DND-41 (cell line): ENCODE data around the gene ANK3.

ENCODE experiments used
- ATAC-seq: fragments of 200-7000 bp; cut with Tn5 transposase; 3 replicates; pipeline ENCODE4 v1.9.1; 2021; ENCODE audit warnings: low read depth; ENCODE audit not compliant: insufficient read depth
- DNase-seq: peaks from one replicate; pipeline ENCODE4 v3.0.0-alpha.2; 2020
- H2AFZ ChIP-seq: 2 replicates; pipeline ENCODE4 v1.6.0; 2012; ENCODE audit warnings: low read depth, low read length
- H3K27ac ChIP-seq: 2 replicates; pipeline ENCODE4 v1.5.1; 2012; ENCODE audit warnings: low read length, inconsistent platforms
- H3K27me3 ChIP-seq: fragments of 200-600 bp; sonication (generic); 2 replicates; pipeline ENCODE4 v1.6.0; 2012; ENCODE audit warnings: low read length, mild to moderate bottlenecking, inconsistent platforms; ENCODE audit not compliant: insufficient read depth, poor library complexity
- H3K36me3 ChIP-seq: 2 replicates; pipeline ENCODE4 v1.5.1; 2012; ENCODE audit warnings: low read length, inconsistent platforms; ENCODE audit not compliant: insufficient read depth
- H3K4me1 ChIP-seq: 2 replicates; pipeline ENCODE4 v1.5.1; 2012; ENCODE audit warnings: mild to moderate bottlenecking, low read length; ENCODE audit not compliant: insufficient read depth
- H3K4me2 ChIP-seq: 2 replicates; pipeline ENCODE4 v1.6.0; 2012; ENCODE audit warnings: mild to moderate bottlenecking, moderate library complexity, low read length, inconsistent platforms; ENCODE audit not compliant: insufficient read depth
- H3K4me3 ChIP-seq, 2 experiments: fragments of 200-600 bp in 1 of 2; shearing (Covaris generic) in 1 of 2; 2 replicates each; pipeline ENCODE4 v1.5.1; 2012 to 2016; ENCODE audit warnings: inconsistent platforms in 2 of 2, low read length in 2 of 2, mild to moderate bottlenecking in 2 of 2, low read depth in 1 of 2, moderate library complexity in 1 of 2
- H3K79me2 ChIP-seq: 2 replicates; pipeline ENCODE4 v1.6.0; 2012; ENCODE audit warnings: low read length, inconsistent platforms; ENCODE audit not compliant: insufficient read depth
- H3K9ac ChIP-seq: 2 replicates; pipeline ENCODE4 v1.6.0; 2012; ENCODE audit warnings: low read depth, mild to moderate bottlenecking, inconsistent platforms, low read length, moderate library complexity
- H3K9me3 ChIP-seq: 2 replicates; pipeline ENCODE4 v1.5.1; 2012; ENCODE audit warnings: low read length, moderate library complexity, mild to moderate bottlenecking, inconsistent platforms; ENCODE audit not compliant: insufficient read depth, severe bottlenecking
- H4K20me1 ChIP-seq: 2 replicates; pipeline ENCODE4 v1.6.0; 2012; ENCODE audit warnings: low read length; ENCODE audit not compliant: insufficient read depth
- CTCF ChIP-seq: IDR thresholded peaks from 2 replicates; pipeline ENCODE4 v1.5.1; 2012; ENCODE audit warnings: borderline replicate concordance, low read length, moderate library complexity, mild to moderate bottlenecking; ENCODE audit not compliant: poor library complexity, severe bottlenecking; ENCODE audit errors: extremely low read depth
- EZH2 ChIP-seq: IDR thresholded peaks from 3 replicates; pipeline ENCODE4 v1.6.1; 2012; ENCODE audit warnings: borderline replicate concordance, low read depth, mild to moderate bottlenecking, moderate library complexity, low read length, inconsistent platforms; ENCODE audit not compliant: severe bottlenecking

ANK3 gene

GRCh38 chr10:59976909-59977308 is 412.8 kb downstream of the ANK3 start:
- H3K4me1 ChIP-seq: no peaks in the 10 kb centered on the region
- H3K79me2 ChIP-seq: no peaks in the 10 kb centered on the region
- H3K36me3 ChIP-seq: no peaks in the 10 kb centered on the region
- H3K9me3 ChIP-seq: no peaks in the 10 kb centered on the region
- H3K27ac ChIP-seq: no peak overlapping the region
- no peak overlapping the region for H2AFZ ChIP-seq
- H3K27me3 ChIP-seq: no peaks in the 10 kb centered on the region
- no peaks in the 10 kb centered on the region for H4K20me1 ChIP-seq
- H3K9ac ChIP-seq: no peak overlapping the region
- DNase-seq (no peak), ATAC-seq (no peak)
- no peak overlapping the region for H3K4me3 ChIP-seq
- no peak overlapping the region for H3K4me2 ChIP-seq
- TF ChIP-seq CTCF (no peak), EZH2 (no peak)
